H1 (cell line): ENCODE measurements around the gene ATP2B3. TPM values are rescaled to one million over a fixed set of nuclear protein-coding genes. Genes with fewer than 3 reads are reported as not detected.

Experiments
- CTCF ChIA-PET: fragments of 300-600 bp; sonication (Branson Sonifier 250); formaldehyde crosslinking; loops from one replicate; lab custom pipeline; 2021; ENCODE audit not compliant: partially characterized antibody; lab: Charles Lee
- POLR2A ChIA-PET: fragments of 300-600 bp; sonication (Branson Sonifier 250); formaldehyde crosslinking; loops from one replicate; lab custom pipeline; 2021; ENCODE audit warnings: inconsistent platforms; ENCODE audit not compliant: partially characterized antibody; lab: Charles Lee
- DNase-seq, 2 experiments: peaks; one replicate each; pipeline versions ENCODE4 v3.0.0 to v3.0.0-alpha.2; 2010 to 2022; ENCODE audit warnings: low spot score in 2 of 2, low read depth in 1 of 2, mixed read lengths in 1 of 2
- FAIRE-seq: peaks from 2 replicates; lab custom pipeline; 2011; peaks lifted over from hg19 to GRCh38; lab: Jason Lieb, UNC
- H2AFZ ChIP-seq: 2 replicates; pipeline ENCODE4 v1.8.1; 2012; ENCODE audit warnings: low read length, inconsistent platforms
- H2AK5ac ChIP-seq: 2 replicates; pipeline ENCODE4 v1.6.1; 2013; ENCODE audit warnings: low read depth, low read length
- H2BK120ac ChIP-seq: replicated peaks from 2 replicates; pipeline ENCODE3; 2013; ENCODE audit warnings: low read depth, low read length, inconsistent platforms
- H2BK12ac ChIP-seq: 2 replicates; pipeline ENCODE4 v1.6.1; 2013; ENCODE audit warnings: low read depth, low read length
- H2BK15ac ChIP-seq: 2 replicates; pipeline ENCODE4 v1.6.1; 2013; ENCODE audit warnings: low read length
- H2BK20ac ChIP-seq: 2 replicates; pipeline ENCODE4 v1.6.1; 2013; ENCODE audit warnings: low read length
- H2BK5ac ChIP-seq: 2 replicates; pipeline ENCODE4 v1.6.1; 2013; ENCODE audit warnings: low read depth, low read length
- H3K14ac ChIP-seq: 2 replicates; pipeline ENCODE4 v1.6.1; 2013; ENCODE audit warnings: inconsistent platforms; ENCODE audit not compliant: insufficient read length
- H3K18ac ChIP-seq: 2 replicates; pipeline ENCODE4 v1.6.1; 2013; ENCODE audit warnings: low read length; ENCODE audit errors: extremely low read depth
- H3K23ac ChIP-seq: 2 replicates; pipeline ENCODE4 v1.6.1; 2013; ENCODE audit warnings: inconsistent platforms; ENCODE audit not compliant: insufficient read length
- H3K23me2 ChIP-seq: 2 replicates; pipeline ENCODE4 v1.6.1; 2013; ENCODE audit warnings: low read depth, low read length
- H3K27ac ChIP-seq: 2 replicates; pipeline ENCODE4 v1.6.1; 2011; ENCODE audit warnings: low read depth, low read length, inconsistent platforms
- H3K27me3 ChIP-seq, 4 experiments: replicated peaks in 1 of 4; 1 replicate in 1 of 4; 2 replicates in 3 of 4; pipeline versions ENCODE4 v1.6.1 to v1.8.1; 2011 to 2013; ENCODE audit warnings: low read length in 3 of 4, mild to moderate bottlenecking in 3 of 4, inconsistent platforms in 2 of 4, mixed read lengths in 2 of 4, moderate library complexity in 1 of 4; ENCODE audit not compliant: control insufficient read depth in 3 of 4, insufficient read depth in 3 of 4; ENCODE audit errors: extremely low read depth in 1 of 4
- H3K36me3 ChIP-seq, 4 experiments: 2 replicates each; pipeline versions ENCODE4 v1.6.1 to v1.8.1; 2011 to 2013; ENCODE audit warnings: mild to moderate bottlenecking in 4 of 4, low read length in 3 of 4, moderate library complexity in 2 of 4, control low read depth in 1 of 4, inconsistent platforms in 1 of 4; ENCODE audit not compliant: insufficient read depth in 4 of 4, control insufficient read depth in 2 of 4
- H3K4ac ChIP-seq: replicated peaks from 2 replicates; pipeline ENCODE3; 2013; ENCODE audit warnings: low read length, low read depth, mixed read lengths, inconsistent platforms; ENCODE audit not compliant: insufficient read length
- H3K4me1 ChIP-seq, 4 experiments: replicated peaks in 1 of 4; 1 replicate in 1 of 4; 2 replicates in 3 of 4; pipeline versions ENCODE4 v1.6.1 to v1.8.1; 2011 to 2013; ENCODE audit warnings: low read length in 3 of 4, inconsistent platforms in 2 of 4, mixed read lengths in 1 of 4; ENCODE audit not compliant: insufficient read depth in 4 of 4, control insufficient read depth in 3 of 4
- H3K4me2 ChIP-seq, 2 experiments: 2 replicates each; pipeline versions ENCODE4 v1.6.1 to v1.8.1; 2011 to 2013; ENCODE audit warnings: low read depth in 2 of 2, low read length in 2 of 2, control low read depth in 1 of 2, inconsistent platforms in 1 of 2, mild to moderate bottlenecking in 1 of 2; ENCODE audit not compliant: insufficient read depth in 1 of 2
- H3K4me3 ChIP-seq, 4 experiments: fragments of 200-600, 300-600 bp in 1 of 4; sonication (generic), shearing (Covaris generic), sonication (Bioruptor Twin) in 1 of 4; 2 replicates each; pipeline versions ENCODE4 v1.5.1 to v1.8.1; 2011 to 2016; ENCODE audit warnings: low read length in 4 of 4, low read depth in 3 of 4, control low read depth in 2 of 4, inconsistent platforms in 2 of 4, mild to moderate bottlenecking in 2 of 4, mixed read lengths in 1 of 4, moderate library complexity in 1 of 4; ENCODE audit not compliant: insufficient read depth in 2 of 4; ENCODE audit errors: extremely low read depth in 1 of 4
- H3K56ac ChIP-seq: replicated peaks from 2 replicates; pipeline ENCODE3; 2013; ENCODE audit warnings: low read depth, mild to moderate bottlenecking, mixed read lengths, low read length, inconsistent platforms; ENCODE audit not compliant: insufficient read length
- H3K79me1 ChIP-seq: 2 replicates; pipeline ENCODE4 v1.6.1; 2013; ENCODE audit warnings: low read depth, low read length, control low read depth
- H3K79me2 ChIP-seq, 2 experiments: 2 replicates each; pipeline versions ENCODE4 v1.6.1 to v1.8.1; 2012 to 2013; ENCODE audit warnings: low read length in 2 of 2, mild to moderate bottlenecking in 2 of 2, inconsistent platforms in 1 of 2; ENCODE audit not compliant: insufficient read depth in 2 of 2, control insufficient read depth in 1 of 2
- H3K9ac ChIP-seq, 4 experiments: replicated peaks in 1 of 4; 1 replicate in 1 of 4; 2 replicates in 3 of 4; pipeline versions ENCODE4 v1.6.1 to v1.8.1; 2011 to 2013; ENCODE audit warnings: low read depth in 3 of 4, low read length in 3 of 4, control low read depth in 2 of 4, mild to moderate bottlenecking in 2 of 4, moderate library complexity in 2 of 4, inconsistent platforms in 1 of 4; ENCODE audit errors: extremely low read depth in 1 of 4
- H3K9me3 ChIP-seq, 2 experiments: 2 replicates each; pipeline versions ENCODE4 v1.6.1 to v1.8.1; 2012 to 2013; ENCODE audit warnings: mild to moderate bottlenecking in 2 of 2, moderate library complexity in 2 of 2, control low read depth in 1 of 2, inconsistent platforms in 1 of 2, low read depth in 1 of 2, low read length in 1 of 2, mixed read lengths in 1 of 2; ENCODE audit not compliant: insufficient read depth in 2 of 2
- H4K20me1 ChIP-seq, 2 experiments: replicated peaks in 1 of 2; 2 replicates each; pipeline versions ENCODE3 to v1.8.1; 2011 to 2013; ENCODE audit warnings: inconsistent platforms in 2 of 2, low read length in 2 of 2, mild to moderate bottlenecking in 1 of 2; ENCODE audit not compliant: insufficient read depth in 2 of 2, control insufficient read depth in 1 of 2
- H4K5ac ChIP-seq: 2 replicates; pipeline ENCODE4 v1.6.1; 2013; ENCODE audit warnings: low read length, low read depth, mixed read lengths, inconsistent platforms; ENCODE audit not compliant: insufficient read length
- H4K8ac ChIP-seq: 2 replicates; pipeline ENCODE4 v1.8.0; 2013; ENCODE audit warnings: mild to moderate bottlenecking, moderate library complexity, low read length, inconsistent platforms; ENCODE audit not compliant: insufficient read depth; ENCODE audit errors: extremely low read depth
- H4K91ac ChIP-seq: replicated peaks from 2 replicates; pipeline ENCODE3; 2013; ENCODE audit warnings: low read length, mixed read lengths, inconsistent platforms; ENCODE audit not compliant: insufficient read length
- CBX8 ChIP-seq: fragments of 300-800, 300-1000 bp; sonication (generic); IDR thresholded peaks from 2 replicates; pipeline ENCODE4 v1.7.1; 2016; ENCODE audit warnings: low read depth, low read length, borderline replicate concordance
- EZH2 ChIP-seq: fragments of 200-600 bp; sonication (generic); IDR thresholded peaks from 2 replicates; pipeline ENCODE4 v1.7.1; 2012; ENCODE audit warnings: low read depth, mild to moderate bottlenecking, moderate library complexity, low read length, inconsistent platforms; ENCODE audit not compliant: severe bottlenecking
- PHF8 ChIP-seq: fragments of 200-600 bp; sonication (generic); conservative IDR thresholded peaks from 2 replicates; pipeline ENCODE4 v1.7.1; 2012; ENCODE audit warnings: low read depth, mild to moderate bottlenecking, inconsistent platforms, low read length, moderate library complexity
- WGBS, 2 experiments: shearing (Covaris generic) in 1 of 2; methylation state at CpG; one replicate each; pipeline versions ENCODE4 v1.1.6 to v1.1.7; 2013 to 2015; ENCODE audit warnings: low lambda C conversion rate in 2 of 2, mixed read lengths in 2 of 2, inconsistent platforms in 1 of 2, low coverage in 1 of 2, missing lambda C conversion rate in 1 of 2; ENCODE audit not compliant: insufficient replicate concordance in 2 of 2, insufficient coverage in 1 of 2, insufficient read length in 1 of 2; ENCODE audit errors: extremely low coverage in 1 of 2, missing lambda C conversion rate in 1 of 2; 5-methylcytosine and 5-hydroxymethylcytosine counted together
- polyA plus RNA-seq, 7 experiments: library from polyadenylated mRNA; depleted of rRNA in 3 of 7; stranded (reverse) in 5 of 7; unstranded in 2 of 7; fragments of >200 nt in 5 of 7; fragments of 200-250 nt in 2 of 7; gene quantifications; 1 replicate in 5 of 7; 2 replicates in 1 of 7; 4 replicates in 1 of 7; pipeline versions ENCODE4 v1.2.1 to v1.2.3, GENCODE V29; 2011 to 2013; ENCODE audit warnings: missing spikeins in 2 of 7, mixed read lengths in 2 of 7
- total RNA-seq: library from RNA; stranded (reverse); fragmentation: NEBNext Ultra II Directional; extraction: Animal tissue kit (Norgen Biotek cat#: 25700); gene quantifications from 2 replicates; pipeline ENCODE4 v1.2.1, GENCODE V29; 2021
- TF ChIP-seq, protein P1 (sequence below): IDR thresholded peaks from 2 replicates; pipeline ENCODE4 v1.6.1; 2012; ENCODE audit warnings: inconsistent platforms

Gene ATP2B3
- total and polyA plus RNA-seq, 2 of the 8 experiments (the other 6 are each of a cell fraction or from before 2014, with no cell fraction given) = 0.14 to 0.19 TPM

- DNase-seq = no peak
- Histone ChIP-seq H3K27ac (no peak overlapping the region), H3K56ac (no peak overlapping the region), H3K18ac (no peak overlapping the region), H3K14ac (no peak overlapping the region), H3K4me1 (peaks cover 0 to 3% (median 0%) of the 10 kb centered on the region in 4 experiments; a peak in 1 of 7 replicates), H4K20me1 (no peaks in the 10 kb centered on the region), H3K9me3 (no peaks in the 10 kb centered on the region), H2BK120ac (no peak overlapping the region), H4K8ac (no peak overlapping the region), H3K79me1 (no peaks in the 10 kb centered on the region), H3K4me2 (no peak overlapping the region), H2BK15ac (no peak overlapping the region), H3K36me3 (no peaks in the 10 kb centered on the region), H2BK5ac (no peak overlapping the region), H2BK12ac (no peak overlapping the region), H3K79me2 (no peaks in the 10 kb centered on the region), H2AFZ (no peak overlapping the region), H3K23me2 (no peaks in the 10 kb centered on the region), H3K4ac (no peak overlapping the region), H3K23ac (no peak overlapping the region), H3K9ac (no peak overlapping the region), H2AK5ac (no peak overlapping the region), H3K27me3 (no peaks in the 10 kb centered on the region), H4K91ac (no peak overlapping the region), H4K5ac (no peak overlapping the region), H2BK20ac (no peak overlapping the region), H3K4me3 (no peak overlapping the region)
- TF ChIP-seq EZH2 = no peak
- no peak for TF ChIP-seq CBX8
- TF ChIP-seq PHF8 = no peak
- TF ChIP-seq, protein P1, sequence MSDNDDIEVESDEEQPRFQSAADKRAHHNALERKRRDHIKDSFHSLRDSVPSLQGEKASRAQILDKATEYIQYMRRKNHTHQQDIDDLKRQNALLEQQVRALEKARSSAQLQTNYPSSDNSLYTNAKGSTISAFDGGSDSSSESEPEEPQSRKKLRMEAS = no peak
- ChIA-PET POLR2A (no interaction called here), CTCF (interaction anchor here (0.7 to 1.2 kb wide), 7 partner anchors 9 to 154 kb away, joined by 3 to 4 read pairs (median 3); no protein-coding TSS in a partner anchor)
- 92% methylated on average over 8 of the region's 16 CpGs; no CpG with 5 or more reads in 1 of the 2 experiments for WGBS, 2 experiments
- FAIRE-seq = no peak
Measured at GRCh38 chrX:153626025-153626633, 108.7 kb downstream of the ATP2B3 start.
